ENCODE measurements around the gene A4GALT.

The A4GALT gene

DNA sequence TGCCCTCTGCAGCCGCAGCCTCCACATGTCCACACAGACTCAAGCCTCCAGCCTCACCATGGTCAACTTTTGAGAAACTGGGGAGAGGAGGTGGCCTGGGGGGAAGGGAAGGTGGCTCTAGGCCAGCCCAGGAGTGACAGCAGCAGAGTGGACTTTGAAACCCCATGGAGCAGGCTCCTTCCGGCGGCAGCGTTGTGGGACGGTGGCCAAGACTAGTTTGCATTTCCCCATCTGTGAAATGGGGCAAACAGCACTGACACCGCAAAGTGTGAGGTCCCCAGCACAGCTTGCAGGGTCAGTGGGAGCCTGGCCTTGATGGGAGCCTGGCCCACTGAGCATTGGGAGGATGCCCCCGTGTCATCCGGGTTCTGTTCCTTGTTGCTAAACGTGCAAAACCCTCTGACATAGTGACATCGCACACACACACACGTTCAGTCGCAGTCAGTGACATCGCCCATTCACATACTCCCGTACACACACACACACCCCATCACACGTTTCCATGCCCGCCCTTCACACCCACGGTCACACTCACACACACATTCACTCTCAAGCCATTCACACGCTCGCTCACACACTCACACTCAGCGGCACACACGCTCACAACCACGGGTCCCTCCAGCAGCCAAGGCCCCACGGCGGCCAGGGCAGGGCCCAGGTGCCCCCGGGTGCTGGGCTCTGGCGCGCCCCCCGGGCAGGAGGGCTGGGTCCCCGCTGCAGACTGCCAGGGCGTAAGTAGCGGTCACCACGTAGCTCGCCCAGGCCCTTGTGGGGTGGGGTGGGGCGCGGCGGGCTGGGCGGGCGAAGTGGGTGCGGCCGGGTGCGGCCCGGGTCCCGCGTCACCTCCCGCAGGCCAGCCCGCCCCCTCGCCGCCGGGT is 72.1 kb downstream of the A4GALT start:
- DNase-seq (ENCODE audit: low read depth in 2 of 2): no peak

- DNase-seq (ENCODE audit: low read depth in 2 of 2): no peak
Measured at GRCh38 chr22:42648017-42648367, 72.7 kb downstream of the A4GALT start.

- DNase-seq (ENCODE audit: low read depth in 2 of 2): no peak
Measured at GRCh38 chr22:42646569-42647525, 73.8 kb downstream of the A4GALT start.

DNA sequence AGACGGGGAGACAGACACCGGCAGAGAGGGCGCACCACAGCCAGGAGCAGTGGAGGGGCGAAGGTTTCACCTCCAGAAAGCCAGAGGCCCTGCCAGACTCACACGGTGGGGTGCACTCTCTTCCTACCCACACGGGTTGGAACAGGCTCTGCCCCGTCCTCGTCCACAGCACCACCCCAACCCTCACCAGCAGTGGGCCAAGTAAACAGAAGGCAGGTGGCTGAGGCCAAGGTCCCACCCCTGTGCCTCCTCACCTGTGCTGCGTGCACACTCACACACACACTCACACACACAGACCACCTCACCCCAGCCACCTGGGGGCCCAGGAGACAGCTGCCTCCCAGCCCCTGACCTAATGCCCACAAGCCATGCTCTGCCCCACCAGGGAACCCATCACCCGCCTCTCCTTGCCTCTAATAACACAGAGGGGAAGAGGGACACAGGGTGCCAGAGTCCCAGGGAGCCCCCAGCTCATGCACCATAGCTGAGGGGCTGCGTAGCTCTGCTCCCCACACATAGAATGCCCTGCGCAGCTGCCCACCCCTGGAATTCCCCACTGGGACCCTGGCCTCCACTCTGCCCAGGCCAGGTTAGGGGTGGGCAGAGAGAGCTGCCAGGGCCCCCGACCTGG is 74.6 kb downstream of the A4GALT start:
- no peak for DNase-seq (ENCODE audit: low read depth in 2 of 2)

- DNase-seq (ENCODE audit: low read depth in 2 of 2): no peak
Measured at GRCh38 chr22:42645341-42645937, 75.2 kb downstream of the A4GALT start.

GRCh38 chr22:42644422-42645340 is 76.0 kb downstream of the A4GALT start:
- DNase-seq (ENCODE audit: low read depth in 2 of 2): no peak

DNA sequence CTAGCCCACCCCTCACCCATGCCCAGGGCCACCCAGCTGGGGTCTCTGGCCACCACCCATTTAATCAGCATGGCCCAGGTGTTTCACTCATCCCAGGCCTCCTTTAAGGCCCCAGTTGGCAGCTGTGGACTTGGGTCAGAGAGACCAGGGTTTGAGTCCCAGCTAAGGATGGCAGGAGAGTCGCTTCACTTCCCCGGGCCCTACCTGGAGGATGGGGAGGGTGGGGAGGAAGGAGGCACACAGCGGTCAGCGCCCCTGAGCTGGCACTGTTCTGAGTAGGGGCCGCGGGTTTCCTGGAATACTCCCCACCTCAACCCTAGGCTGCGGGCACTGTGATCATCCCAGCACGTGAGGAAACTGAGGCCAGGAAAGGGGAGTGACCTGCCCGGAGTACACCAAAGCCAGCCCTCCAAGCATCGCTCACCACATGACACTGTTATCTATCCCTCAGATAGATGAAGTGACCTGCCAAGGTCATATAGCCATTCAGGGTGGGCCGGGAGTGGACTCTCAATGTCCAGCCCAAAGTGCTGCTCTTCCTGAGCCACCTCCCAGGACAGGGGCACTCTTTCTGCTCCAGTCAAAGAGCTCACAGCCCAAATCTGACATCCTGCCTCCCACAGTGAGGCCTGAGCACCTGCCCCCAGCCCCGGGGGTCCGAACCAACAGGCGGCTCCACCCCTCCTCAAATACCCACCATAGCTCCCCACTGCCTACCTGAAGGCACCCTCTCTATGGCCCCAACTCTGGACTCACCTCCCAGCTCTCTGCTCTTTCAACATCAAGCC is 76.8 kb downstream of the A4GALT start:
- DNase-seq (ENCODE audit: low read depth in 2 of 2): no peak

DNA sequence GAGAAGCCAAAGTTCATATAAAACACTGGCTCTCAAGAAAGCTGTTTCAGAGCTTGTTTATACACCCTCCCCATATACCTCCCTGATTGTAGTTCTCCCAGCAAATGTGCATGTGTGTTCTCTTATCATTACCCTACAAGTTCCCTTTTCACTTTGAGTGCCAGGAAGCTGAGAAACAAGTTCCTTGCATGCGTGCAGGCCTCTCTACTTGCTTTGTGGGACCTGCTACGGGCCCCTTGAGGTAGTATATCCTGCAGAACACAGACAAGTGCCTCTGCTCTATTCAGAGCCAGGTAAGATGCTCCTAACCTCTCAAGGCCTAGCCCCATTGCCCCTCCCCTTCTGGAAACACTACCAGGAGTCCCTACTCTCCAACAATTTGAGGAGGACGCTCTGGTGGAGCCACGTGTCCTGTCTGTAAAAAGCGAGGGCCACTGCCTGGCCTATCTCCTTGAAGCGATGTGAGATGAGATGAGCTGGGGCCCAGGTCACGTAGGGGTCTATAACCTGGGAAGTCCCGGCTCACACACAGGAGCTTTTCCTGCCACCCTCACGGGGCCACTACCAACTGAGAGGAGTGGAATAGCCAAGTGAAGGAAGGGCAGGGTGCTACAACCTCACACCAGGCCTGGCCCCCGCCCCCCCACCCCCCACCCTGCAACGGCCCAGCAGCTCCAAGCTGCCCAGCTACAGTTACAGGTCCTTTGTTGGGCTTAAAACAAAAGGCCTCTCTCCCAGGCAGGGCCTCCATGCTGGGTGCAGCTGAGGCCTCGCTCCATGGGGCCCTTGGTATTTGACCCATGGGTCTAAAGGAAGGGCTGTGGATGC is 77.7 kb downstream of the A4GALT start:
- no peak for DNase-seq (ENCODE audit: low read depth in 2 of 2)
